GM12874 (cell line): Measurements from ENCODE around the gene RASSF8.

Source experiments
- CTCF ChIP-seq: IDR thresholded peaks from 2 replicates; pipeline ENCODE4 v1.5.1; 2011; ENCODE audit warnings: low read depth, mild to moderate bottlenecking, control low read depth, low read length, moderate library complexity; ENCODE audit not compliant: insufficient read depth

Gene RASSF8

DNA sequence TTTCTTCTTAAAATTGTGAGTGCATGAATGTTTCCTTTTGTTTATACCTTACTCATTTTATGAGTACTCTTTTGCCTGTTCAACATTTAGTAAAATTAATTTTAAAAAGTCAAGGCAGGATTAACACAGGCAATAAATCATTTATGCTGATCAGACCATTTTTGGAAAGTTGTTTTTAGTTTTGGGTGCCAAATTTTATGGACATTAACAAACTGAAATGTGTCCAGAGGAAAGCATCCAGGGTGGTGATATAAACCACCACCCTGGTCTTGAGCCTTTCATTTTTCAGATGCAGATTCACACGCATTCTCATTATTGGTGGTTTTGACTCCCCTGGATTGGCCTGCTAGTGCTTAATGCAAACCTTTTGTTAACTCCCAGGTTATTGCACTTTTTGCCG, 26.3 kb downstream of the RASSF8 start:
- no peak for TF ChIP-seq CTCF

DNA sequence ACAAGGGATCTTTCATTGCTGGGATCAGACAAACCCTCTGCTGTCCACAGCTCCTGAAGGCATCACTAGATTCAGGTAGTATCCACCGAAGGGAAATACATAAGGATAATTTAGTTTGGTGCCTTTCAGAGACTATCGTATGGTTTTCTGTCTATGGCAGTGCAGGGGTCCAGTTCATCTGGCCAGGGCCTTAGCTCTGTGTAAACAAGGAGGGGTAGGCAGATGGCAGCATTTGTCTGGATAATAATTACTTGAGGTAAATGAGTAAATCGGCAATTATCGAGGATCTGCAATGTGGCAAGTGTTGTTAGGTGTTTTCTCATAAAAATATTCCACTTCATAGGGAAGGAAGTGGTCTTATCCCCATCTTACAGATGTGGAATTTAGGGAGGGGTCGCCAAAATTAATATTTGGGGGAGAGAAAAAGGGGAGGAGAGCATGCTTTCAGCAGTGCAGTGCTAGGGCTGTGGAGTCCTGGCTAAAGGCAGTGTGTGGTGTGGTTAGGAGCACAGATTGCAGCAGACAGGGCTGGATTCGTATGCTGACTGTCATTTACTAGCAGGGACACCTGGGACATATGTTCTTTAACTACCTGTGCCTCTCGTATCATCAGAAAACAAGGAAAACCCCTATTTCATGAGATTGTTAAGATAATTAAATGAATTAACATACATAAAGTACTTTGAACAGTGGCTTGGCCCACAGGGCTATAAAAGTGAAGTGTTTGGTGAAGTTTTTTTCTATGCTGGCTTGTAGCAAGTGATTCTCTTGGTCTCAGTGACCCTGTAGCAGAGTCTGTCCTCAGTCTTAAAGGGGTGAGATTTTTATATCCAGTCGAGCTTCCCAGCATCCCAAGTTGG, 27.1 kb downstream of the RASSF8 start:
- TF ChIP-seq CTCF = no peak

DNA sequence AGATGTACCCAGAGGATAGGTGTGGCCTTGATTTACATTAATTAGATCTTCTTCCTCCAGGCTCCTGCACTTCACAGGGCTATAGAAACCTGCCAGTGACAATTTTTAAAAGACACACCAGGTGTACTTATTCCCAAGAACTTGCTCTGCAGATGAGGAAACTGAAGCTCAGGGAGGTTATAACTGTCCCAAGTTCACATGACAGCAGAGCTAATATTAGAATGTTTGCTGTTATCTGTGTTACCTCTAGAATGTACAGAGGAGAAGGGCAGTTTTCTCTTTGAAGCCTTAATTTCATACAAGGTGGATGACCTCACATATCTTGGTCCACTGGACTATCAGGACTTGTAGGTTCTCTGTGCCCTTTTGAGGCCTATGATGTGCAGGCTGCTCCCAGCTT, 27.7 kb downstream of the RASSF8 start:
- no peak for TF ChIP-seq CTCF

DNA sequence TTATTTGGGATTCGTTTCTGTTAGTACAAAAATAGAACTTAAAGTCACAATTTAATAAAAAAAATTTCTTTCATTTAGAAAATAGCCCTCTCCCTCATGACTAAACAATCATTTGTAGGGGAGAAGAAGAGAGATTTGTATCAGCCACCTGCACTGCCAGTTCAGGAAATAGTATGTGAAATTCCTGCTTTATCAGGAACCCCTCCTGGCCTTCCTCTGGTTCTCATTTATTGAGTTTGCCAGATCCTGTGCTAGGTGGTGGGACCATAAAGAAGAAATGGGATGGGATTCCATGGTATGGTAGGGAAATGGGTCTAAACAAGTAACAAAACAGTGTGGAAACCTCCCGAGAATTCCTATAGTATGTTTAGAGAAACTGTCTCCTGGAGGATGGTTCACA, 30.0 kb downstream of the RASSF8 start:
- no peak for TF ChIP-seq CTCF

- no peak for TF ChIP-seq CTCF
Measured at GRCh38 chr12:25990495-25990894, 32.0 kb downstream of the RASSF8 start.

- no peak for TF ChIP-seq CTCF
Measured at GRCh38 chr12:25992026-25992782, 33.7 kb downstream of the RASSF8 start.

- TF ChIP-seq CTCF = no peak
Measured at GRCh38 chr12:25993901-25994651, 35.6 kb downstream of the RASSF8 start.
